GM23248 (cell line): ENCODE measurements around the gene PDYN. TPM values are rescaled to one million over a fixed set of nuclear protein-coding genes. Genes with fewer than 3 reads are reported as not detected.
A peak's percentile ranks its signal among the peaks of the same experiment; 100 is the strongest.

Experiments
- DNase-seq: peaks from one replicate; pipeline ENCODE4 v3.0.0-alpha.2; 2015
- H2AFZ ChIP-seq: fragments of 200-600 bp; sonication (generic); 2 replicates; pipeline ENCODE4 v1.6.1; 2016; ENCODE audit warnings: antibody characterized with exemption
- H3F3A ChIP-seq: fragments of 200-600 bp; sonication (generic); 2 replicates; pipeline ENCODE4 v1.6.1; 2016; ENCODE audit warnings: mild to moderate bottlenecking, antibody characterized with exemption, mixed run types; ENCODE audit not compliant: insufficient read depth
- H3K27ac ChIP-seq: fragments of 200-600 bp; sonication (generic); 2 replicates; pipeline ENCODE4 v1.5.1; 2016; ENCODE audit warnings: mild to moderate bottlenecking
- H3K27me3 ChIP-seq: fragments of 200-600 bp; sonication (generic); replicated peaks from 2 replicates; pipeline ENCODE4 v1.6.1; 2016; ENCODE audit warnings: mild to moderate bottlenecking; ENCODE audit not compliant: insufficient read depth
- H3K36me3 ChIP-seq: fragments of 200-600 bp; sonication (generic); 2 replicates; pipeline ENCODE4 v1.6.1; 2016; ENCODE audit warnings: low read depth, mild to moderate bottlenecking
- H3K4me1 ChIP-seq: fragments of 200-600 bp; sonication (generic); 2 replicates; pipeline ENCODE4 v1.6.1; 2016; ENCODE audit warnings: mild to moderate bottlenecking; ENCODE audit not compliant: insufficient read depth
- H3K4me2 ChIP-seq: fragments of 200-600 bp; sonication (generic); one replicate; pipeline ENCODE4 v1.6.1; 2016; ENCODE audit warnings: mild to moderate bottlenecking; ENCODE audit not compliant: unreplicated experiment
- H3K4me3 ChIP-seq: fragments of 200-600 bp; sonication (generic); 2 replicates; pipeline ENCODE4 v1.5.1; 2016; ENCODE audit warnings: mild to moderate bottlenecking
- H3K79me2 ChIP-seq: fragments of 200-600 bp; sonication (generic); 2 replicates; pipeline ENCODE4 v1.6.1; 2016; ENCODE audit warnings: mild to moderate bottlenecking; ENCODE audit not compliant: insufficient read depth
- H3K9ac ChIP-seq: fragments of 200-600 bp; sonication (generic); 2 replicates; pipeline ENCODE4 v1.6.1; 2016; ENCODE audit warnings: mild to moderate bottlenecking
- H3K9me2 ChIP-seq: fragments of 200-600 bp; sonication (generic); 2 replicates; pipeline ENCODE4 v1.6.1; 2016; ENCODE audit warnings: mixed run types, mild to moderate bottlenecking, moderate library complexity; ENCODE audit not compliant: insufficient read depth
- H3K9me3 ChIP-seq: fragments of 200-600 bp; sonication (generic); one replicate; pipeline ENCODE4 v1.6.1; 2017; ENCODE audit warnings: low read depth
- H4K20me1 ChIP-seq: fragments of 200-600 bp; sonication (generic); 2 replicates; pipeline ENCODE4 v1.6.0; 2016; ENCODE audit not compliant: insufficient read depth
- EZH2 ChIP-seq: fragments of 200-600 bp; sonication (generic); IDR thresholded peaks from 2 replicates; pipeline ENCODE4 v1.6.1; 2018; ENCODE audit warnings: antibody characterized with exemption, mild to moderate bottlenecking; ENCODE audit not compliant: insufficient read depth, poor library complexity, severe bottlenecking
- EZH2phosphoT487 ChIP-seq: fragments of 200-600 bp; sonication (generic); IDR thresholded peaks from 2 replicates; pipeline ENCODE4 v1.6.1; 2018; ENCODE audit warnings: antibody characterized with exemption, moderate library complexity, mild to moderate bottlenecking, low read depth; ENCODE audit not compliant: insufficient read depth
- WGBS, 2 experiments: methylation state at CpG; one replicate each; pipeline ENCODE4 v1.1.6; 2015 to 2017; ENCODE audit warnings: low lambda C conversion rate in 2 of 2, low coverage in 1 of 2; ENCODE audit errors: missing lambda C conversion rate in 2 of 2; 5-methylcytosine and 5-hydroxymethylcytosine counted together
- in situ Hi-C: fragments of 300-500 bp; cut with MboI; formaldehyde crosslinking; loops from 2 replicates; pipeline ENCODE4 v1.15.0; 2020
- polyA plus RNA-seq: library from polyadenylated mRNA; unstranded; fragments of >200 nt; fragmentation: Nextera tagmentation; extraction: Ambion mirVana; gene quantifications from 2 replicates; pipeline ENCODE4 v1.2.1, GENCODE V29; 2016
- total RNA-seq: library from RNA; depleted of rRNA; stranded (reverse); fragments of >200 nt; shearing (Covaris generic); gene quantifications from 2 replicates; pipeline ENCODE4 v1.2.3, GENCODE V29; 2014

Gene PDYN
- total and polyA plus RNA-seq, 2 experiments from 2014 or later, result not detected

- no peaks in the 10 kb centered on the region for H3K36me3 ChIP-seq
- H3K79me2 ChIP-seq, result no peaks in the 10 kb centered on the region
- H2AFZ ChIP-seq, result no peak overlapping the region
- H3K4me1 ChIP-seq, result peaks cover 3% of the 10 kb centered on the region; the same call in 1 of the 2 replicates
- H3F3A ChIP-seq, result no peaks in the 10 kb centered on the region
- TF ChIP-seq EZH2 (no peak), EZH2phosphoT487 (no peak)
- no peak overlapping the region for H3K4me3 ChIP-seq
- H4K20me1 ChIP-seq, result no peaks in the 10 kb centered on the region
- H3K9me2 ChIP-seq, result no peaks in the 10 kb centered on the region
- H3K27me3 ChIP-seq, result peaks cover 15% of the 10 kb centered on the region
- DNase-seq, result no peak
- H3K4me2 ChIP-seq, result no peak overlapping the region
- no peak overlapping the region for H3K9ac ChIP-seq
- H3K9me3 ChIP-seq, result no peaks in the 10 kb centered on the region
- WGBS, 2 experiments, result 35 to 58% methylated on average over 2 to 4 of the region's 4 CpGs
- in situ Hi-C loops, result loop anchor here (10.0 kb wide), 1 partner anchor 486 kb away; no protein-coding TSS in a partner anchor
- no peak overlapping the region for H3K27ac ChIP-seq
Measured at GRCh38 chr20:1968964-1969363, 24.9 kb downstream of the PDYN start.

DNA sequence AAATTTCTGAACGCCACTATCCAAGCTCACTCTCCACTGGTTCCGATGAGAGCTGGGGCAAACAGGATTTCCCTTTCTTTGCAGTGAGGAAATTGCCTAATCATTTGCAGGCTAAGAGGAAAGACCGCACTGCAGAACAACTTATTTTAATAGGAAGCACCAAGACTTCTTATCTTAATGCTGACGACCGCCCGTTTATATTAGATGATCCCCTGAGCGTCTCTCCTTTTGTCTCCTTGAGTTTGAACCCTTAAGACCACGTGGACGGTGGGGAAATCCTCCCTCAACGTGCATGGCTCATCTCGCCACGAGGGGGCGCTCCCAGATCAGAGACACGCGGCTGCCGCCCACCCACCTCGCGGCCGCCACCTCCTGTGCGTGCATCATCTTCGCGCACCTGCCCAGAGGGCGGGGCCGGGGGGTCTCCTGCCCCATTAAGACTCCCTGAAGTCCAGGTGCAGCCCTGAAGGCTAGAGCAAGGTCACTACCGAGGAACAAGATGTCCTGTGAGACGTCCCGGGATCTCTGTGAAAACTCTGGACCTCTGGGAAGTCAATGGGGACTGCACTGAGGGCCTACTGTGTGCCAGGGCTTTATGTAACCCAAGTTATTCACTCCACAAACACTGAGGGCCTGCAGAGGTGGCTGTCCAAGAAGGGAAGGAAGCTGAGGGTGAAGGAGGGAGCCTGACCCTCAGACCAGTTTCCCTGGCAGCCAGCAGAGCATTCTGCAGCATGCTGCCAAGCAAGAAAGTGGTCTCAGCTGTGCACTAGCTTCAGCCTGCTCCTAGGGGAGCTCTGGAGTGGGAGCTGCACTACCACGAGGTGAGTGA is 28.1 kb downstream of the PDYN start:
- Histone ChIP-seq H2AFZ (peak overlapping the region; percentile 89), H3K9ac (peak overlapping the region; percentile 54), H3K27ac (no peak overlapping the region), H3K4me1 (peaks cover 3% of the 10 kb centered on the region; the same call in 1 of the 2 replicates), H3K27me3 (0 out of 2 replicates have a peak, but pooled peaks cover 3% of the 10 kb centered on the region), H3K4me2 (peak overlapping the region; percentile 86), H3K36me3 (no peaks in the 10 kb centered on the region), H3K9me2 (no peaks in the 10 kb centered on the region), H4K20me1 (no peaks in the 10 kb centered on the region), H3F3A (no peaks in the 10 kb centered on the region), H3K79me2 (no peaks in the 10 kb centered on the region), H3K4me3 (peak overlapping the region; percentile 66), H3K9me3 (no peaks in the 10 kb centered on the region)
- peak; percentile 78 for DNase-seq
- TF ChIP-seq EZH2phosphoT487 (no peak), EZH2 (no peak)
- WGBS, 2 experiments, result 5 to 7% methylated on average over 28 of the region's 28 CpGs
- in situ Hi-C loops, result loop anchor here (10.0 kb wide), 1 partner anchor 489 kb away; no protein-coding TSS in a partner anchor

- 34 to 40% methylated on average over 14 of the region's 14 CpGs for WGBS, 2 experiments
- Histone ChIP-seq H3F3A (no peaks in the 10 kb centered on the region), H3K36me3 (no peaks in the 10 kb centered on the region), H3K4me1 (peaks cover 3% of the 10 kb centered on the region; the same call in 1 of the 2 replicates), H3K79me2 (no peaks in the 10 kb centered on the region), H3K9ac (peak overlapping the region; percentile 54), H3K27ac (no peak overlapping the region), H3K4me3 (peak overlapping the region; percentile 66), H3K9me3 (no peaks in the 10 kb centered on the region), H3K9me2 (no peaks in the 10 kb centered on the region), H3K4me2 (peak overlapping the region; percentile 86), H2AFZ (peak overlapping the region; percentile 89), H4K20me1 (no peaks in the 10 kb centered on the region), H3K27me3 (0 out of 2 replicates have a peak, but pooled peaks cover 3% of the 10 kb centered on the region)
- in situ Hi-C loops, result loop anchor here (10.0 kb wide), 1 partner anchor 490 kb away; no protein-coding TSS in a partner anchor
- TF ChIP-seq EZH2 (no peak), EZH2phosphoT487 (no peak)
- peak; percentile 65 for DNase-seq
Measured at GRCh38 chr20:1964659-1965405, 29.0 kb downstream of the PDYN start.

DNA sequence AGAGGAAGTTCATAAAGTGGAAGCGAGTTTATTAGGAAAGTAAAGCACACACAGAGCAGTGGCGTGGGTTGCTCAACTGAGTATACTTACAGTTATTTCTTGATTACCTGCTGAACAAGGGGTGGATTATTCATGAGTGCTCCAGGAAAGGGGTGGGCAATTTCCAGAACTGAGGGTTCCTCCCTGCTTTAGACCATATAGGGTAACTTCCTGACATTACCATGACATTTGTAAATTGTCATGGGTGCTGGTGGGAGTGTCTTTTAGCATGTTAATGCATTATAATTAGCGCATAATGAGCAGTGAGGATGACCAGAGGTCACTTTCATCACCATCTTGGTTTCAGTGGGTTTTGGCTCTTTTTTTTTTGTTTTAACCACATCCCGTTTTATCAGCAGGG is 29.8 kb downstream of the PDYN start:
- Histone ChIP-seq H2AFZ (no peak overlapping the region), H3K27ac (no peak overlapping the region), H3K4me2 (no peak overlapping the region), H3K4me3 (no peak overlapping the region), H3K9me3 (no peaks in the 10 kb centered on the region), H3F3A (no peaks in the 10 kb centered on the region), H3K9ac (no peak overlapping the region), H3K9me2 (no peaks in the 10 kb centered on the region), H3K79me2 (no peaks in the 10 kb centered on the region), H3K36me3 (no peaks in the 10 kb centered on the region), H3K27me3 (no peaks in the 10 kb centered on the region), H3K4me1 (peaks cover 3% of the 10 kb centered on the region; the same call in 1 of the 2 replicates), H4K20me1 (no peaks in the 10 kb centered on the region)
- TF ChIP-seq EZH2 (no peak), EZH2phosphoT487 (no peak)
- 75% methylated on average over 4 of the region's 4 CpGs for WGBS, 2 experiments
- in situ Hi-C loops, result loop anchor here (10.0 kb wide), 1 partner anchor 491 kb away; no protein-coding TSS in a partner anchor
- DNase-seq, result no peak
